Body of pancreas (tissue), 4 donors: Measurements from ENCODE around the gene NR3C1. TPM values are rescaled to one million over a fixed set of nuclear protein-coding genes. Genes with fewer than 3 reads are reported as not detected.

Experiments used
- ATAC-seq: fragments of 150-250 bp; one replicate; pipeline ENCODE4 v1.9.1; 2016
- DNase-seq, 4 donors: peaks; one replicate each; pipeline ENCODE4 v3.0.0-alpha.2; 2019
- H3K27ac ChIP-seq, 4 donors: fragments of 200-600 bp; sonication (generic); 1 replicate in 3 of 4; 2 replicates in 1 of 4; pipeline versions ENCODE4 v1.5.1 to v1.6.1; 2016 to 2019; ENCODE audit warnings: mild to moderate bottlenecking in 1 of 4, mixed read lengths in 1 of 4, moderate library complexity in 1 of 4
- H3K27me3 ChIP-seq, 2 donors: fragments of 200-600 bp; sonication (generic); one replicate each; pipeline ENCODE4 v1.6.0; 2016; ENCODE audit warnings: mild to moderate bottlenecking in 1 of 2
- H3K36me3 ChIP-seq, 2 donors: fragments of 200-600 bp; sonication (generic); replicated peaks in 1 of 2; 2 replicates each; pipeline ENCODE4 v1.5.1; 2016; ENCODE audit warnings: low read depth in 2 of 2; ENCODE audit not compliant: insufficient read depth in 1 of 2
- H3K4me1 ChIP-seq: fragments of 200-600 bp; sonication (generic); one replicate; pipeline ENCODE4 v1.6.0; 2016
- H3K4me3 ChIP-seq, 2 donors: fragments of 200-600 bp; sonication (generic); 1 replicate in 1 of 2; 2 replicates in 1 of 2; pipeline ENCODE4 v1.5.1; 2016 to 2019
- H3K9me3 ChIP-seq, 3 donors: fragments of 200-600 bp; sonication (generic); 1 replicate in 2 of 3; 2 replicates in 1 of 3; pipeline ENCODE4 v1.5.1; 2016
- CTCF ChIP-seq, 7 experiments: fragments of 450-650 bp in 4 of 7; fragments of 200-600 bp in 3 of 7; sonication (generic) in 3 of 7; IDR thresholded peaks; one replicate each; pipeline ENCODE4 v1.5.1; 2016 to 2019; ENCODE audit warnings: antibody characterized with exemption in 7 of 7
- POLR2A ChIP-seq, 3 donors: fragments of 450-650 bp; IDR thresholded peaks; one replicate each; pipeline ENCODE4 v1.6.1; 2016; ENCODE audit warnings: antibody characterized with exemption in 3 of 3, mild to moderate bottlenecking in 2 of 3
- WGBS, 2 donors: methylation state at CpG; one replicate each; pipeline ENCODE4 v1.1.5; 2017; 5-methylcytosine and 5-hydroxymethylcytosine counted together
- intact Hi-C: fragments of 100-400 bp; cut with DNase I; formaldehyde crosslinking; loops from one replicate; pipeline ENCODE4 v1.15.1; 2023
- total RNA-seq, 2 donors: library from RNA; depleted of rRNA; stranded (reverse); fragments of >200 nt; gene quantifications; one replicate each; pipeline ENCODE4 v1.1.0, GENCODE V29; 2016

NR3C1 gene
- total RNA-seq, 2 donors from 2014 or later: 18.5 to 25.2 TPM

- H3K36me3 ChIP-seq: no peaks in the 10 kb centered on the region
- no peaks in the 10 kb centered on the region for H3K27me3 ChIP-seq
- H3K4me3 ChIP-seq: no peak overlapping the region
- intact Hi-C loops: no loop called here
- ATAC-seq (no peak), DNase-seq (no peak)
- H3K27ac ChIP-seq: no peak overlapping the region
- WGBS, 2 donors: 43 to 50% methylated on average over 1 of the region's 1 CpG
- no peaks in the 10 kb centered on the region for H3K9me3 ChIP-seq
- H3K4me1 ChIP-seq: peaks cover 39% of the 10 kb centered on the region
- no peak for TF ChIP-seq CTCF (IDR thresholded peaks at IDR 0.05)
- TF ChIP-seq POLR2A (IDR thresholded peaks at IDR 0.05): no peak
Measured at GRCh38 chr5:143352691-143353090, 50.8 kb downstream of the NR3C1 start.

GRCh38 chr5:143350751-143351602 is 52.5 kb downstream of the NR3C1 start:
- DNase-seq (no peak), ATAC-seq (no peak)
- no peak for TF ChIP-seq CTCF (IDR thresholded peaks at IDR 0.05)
- TF ChIP-seq POLR2A (IDR thresholded peaks at IDR 0.05): no peak
- H3K4me3 ChIP-seq: no peak overlapping the region
- H3K27ac ChIP-seq: no peak overlapping the region
- 82 to 91% methylated on average over 3 of the region's 3 CpGs for WGBS, 2 donors
- no peaks in the 10 kb centered on the region for H3K36me3 ChIP-seq
- intact Hi-C loops: no loop called here
- peaks cover 25% of the 10 kb centered on the region for H3K4me1 ChIP-seq
- no peaks in the 10 kb centered on the region for H3K27me3 ChIP-seq
- H3K9me3 ChIP-seq: no peaks in the 10 kb centered on the region

DNA sequence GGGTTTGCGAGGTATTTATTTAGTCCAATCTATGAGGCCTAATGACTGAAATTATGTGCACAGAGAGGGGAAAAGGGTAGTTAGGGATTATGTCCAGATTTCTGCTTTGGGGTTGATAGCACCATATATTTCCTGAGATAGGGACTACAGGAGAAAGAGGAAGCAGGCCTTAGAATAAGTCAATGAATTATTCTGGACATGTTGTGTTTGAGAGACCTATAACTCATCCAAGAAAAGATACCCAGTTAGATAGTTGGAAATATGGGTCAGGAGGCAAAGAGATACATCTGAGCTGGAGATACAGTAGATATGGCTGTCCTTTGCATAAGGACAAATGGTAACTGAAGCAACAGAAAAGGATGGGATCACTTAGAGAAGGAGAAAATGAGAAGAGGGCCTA is 53.1 kb downstream of the NR3C1 start:
- intact Hi-C loops: no loop called here
- ATAC-seq (no peak), DNase-seq (no peak)
- Histone ChIP-seq H3K36me3 (no peaks in the 10 kb centered on the region), H3K27ac (no peak overlapping the region), H3K27me3 (no peaks in the 10 kb centered on the region), H3K9me3 (no peaks in the 10 kb centered on the region), H3K4me1 (peaks cover 19% of the 10 kb centered on the region), H3K4me3 (no peak overlapping the region)
- TF ChIP-seq CTCF (IDR thresholded peaks at IDR 0.05) (no peak), POLR2A (IDR thresholded peaks at IDR 0.05) (no peak)
- 85 to 94% methylated on average over 1 of the region's 1 CpG for WGBS, 2 donors

DNA sequence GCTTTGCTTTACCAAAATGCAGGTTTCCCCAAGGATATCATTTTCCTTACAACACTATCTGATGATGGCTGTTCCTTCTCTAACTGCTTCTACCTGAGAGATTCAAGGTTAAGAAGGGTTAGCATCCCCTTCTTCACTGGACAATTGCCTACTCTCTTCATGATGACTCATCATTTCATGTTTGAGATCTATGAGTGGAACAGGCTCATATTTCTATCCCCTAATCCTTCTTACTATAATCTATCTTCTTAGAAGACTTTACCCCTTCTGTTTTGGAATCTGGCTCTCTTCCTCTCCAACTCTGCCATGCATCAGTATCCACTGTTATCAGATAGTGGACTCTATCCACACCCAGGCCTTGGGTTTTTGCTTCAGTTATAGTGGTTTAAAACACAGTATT is 54.3 kb downstream of the NR3C1 start:
- Histone ChIP-seq H3K27me3 (no peaks in the 10 kb centered on the region), H3K4me3 (no peak overlapping the region), H3K36me3 (no peaks in the 10 kb centered on the region), H3K4me1 (peaks cover 16% of the 10 kb centered on the region), H3K9me3 (no peaks in the 10 kb centered on the region), H3K27ac (no peak overlapping the region)
- DNase-seq: no peak
- no peak for ATAC-seq
- intact Hi-C loops: no loop called here
- TF ChIP-seq CTCF (IDR thresholded peaks at IDR 0.05): no peak
- no peak for TF ChIP-seq POLR2A (IDR thresholded peaks at IDR 0.05)
